Measurements from ENCODE around the gene AEBP1. TPM values are rescaled to one million over a fixed set of nuclear protein-coding genes. Genes with fewer than 3 reads are reported as not detected.

AEBP1 gene
- total and polyA plus RNA-seq, 2 experiments from 2014 or later: 94.1 to 96.0 TPM

GRCh38 chr7:44119829-44120380 is 15.8 kb downstream of the AEBP1 start:
- DNase-seq (ENCODE audit: low read depth in 1 of 2, low spot score in 1 of 2): no peak
- H3K4me3 ChIP-seq: no peak overlapping the region
- H3K27me3 ChIP-seq: no peaks in the 10 kb centered on the region
- H3K4me1 ChIP-seq (ENCODE audit: low read depth): peaks cover 7% of the 10 kb centered on the region
- H3K9me3 ChIP-seq (ENCODE audit: low read depth): no peaks in the 10 kb centered on the region
- no peak for TF ChIP-seq CTCF (IDR thresholded peaks at IDR 0.05; ENCODE audit: low read depth, low read length)
- peaks cover 21% of the 10 kb centered on the region for H3K36me3 ChIP-seq
- no peak overlapping the region for H3K27ac ChIP-seq

- Histone ChIP-seq H3K4me3 (no peak overlapping the region), H3K9me3 (ENCODE audit: low read depth) (no peaks in the 10 kb centered on the region), H3K27me3 (no peaks in the 10 kb centered on the region), H3K27ac (no peak overlapping the region), H3K4me1 (ENCODE audit: low read depth) (peaks cover 7% of the 10 kb centered on the region), H3K36me3 (peaks cover 16% of the 10 kb centered on the region)
- TF ChIP-seq CTCF (IDR thresholded peaks at IDR 0.05; ENCODE audit: low read depth, low read length): no peak
- no peak for DNase-seq (ENCODE audit: low read depth in 1 of 2, low spot score in 1 of 2)
These were observed 16.2 kb downstream of the AEBP1 start for GRCh38 chr7:44120395-44120794.

- no peaks in the 10 kb centered on the region for H3K9me3 ChIP-seq (ENCODE audit: low read depth)
- H3K27me3 ChIP-seq: no peaks in the 10 kb centered on the region
- H3K36me3 ChIP-seq: peaks cover 14% of the 10 kb centered on the region
- H3K27ac ChIP-seq: no peak overlapping the region
- no peak for DNase-seq (ENCODE audit: low read depth in 1 of 2, low spot score in 1 of 2)
- TF ChIP-seq CTCF (IDR thresholded peaks at IDR 0.05; ENCODE audit: low read depth, low read length): no peak
- H3K4me3 ChIP-seq: no peak overlapping the region
- peaks cover 7% of the 10 kb centered on the region for H3K4me1 ChIP-seq (ENCODE audit: low read depth)
These were observed 17.7 kb downstream of the AEBP1 start for GRCh38 chr7:44121761-44122420.

GRCh38 chr7:44122529-44122928 is 18.4 kb downstream of the AEBP1 start:
- Histone ChIP-seq H3K4me1 (ENCODE audit: low read depth) (peaks cover 7% of the 10 kb centered on the region), H3K27ac (peak overlapping the region; percentile 82), H3K36me3 (peaks cover 14% of the 10 kb centered on the region), H3K27me3 (no peaks in the 10 kb centered on the region), H3K4me3 (peak overlapping the region; percentile 53), H3K9me3 (ENCODE audit: low read depth) (no peaks in the 10 kb centered on the region)
- no peak for TF ChIP-seq CTCF (IDR thresholded peaks at IDR 0.05; ENCODE audit: low read depth, low read length)
- no peak for DNase-seq (ENCODE audit: low read depth in 1 of 2, low spot score in 1 of 2)

- Histone ChIP-seq H3K9me3 (ENCODE audit: low read depth) (no peaks in the 10 kb centered on the region), H3K4me3 (peak within 1 kb of the TSS; percentile 53), H3K27ac (peak within 1 kb of the TSS; percentile 87), H3K4me1 (ENCODE audit: low read depth) (peaks cover 10% of the 10 kb centered on the region), H3K27me3 (no peaks in the 10 kb centered on the region), H3K36me3 (peaks cover 10% of the 10 kb centered on the region)
- TF ChIP-seq CTCF (IDR thresholded peaks at IDR 0.05; ENCODE audit: low read depth, low read length): no peak
- DNase-seq (ENCODE audit: low read depth in 1 of 2, low spot score in 1 of 2): peak; percentile 98 to 99
These were observed 19.3 kb downstream of the AEBP1 start, which contains the start of gene POLD2 for GRCh38 chr7:44123190-44124003. Gene POLD2 (minus strand): TSS chr7:44123548. CDS start chr7:44122053, 1,495 bp downstream.
